Astrocyte (in vitro differentiated cells and primary cell): Measurements from ENCODE around the gene MBNL2. TPM values are rescaled to one million over a fixed set of nuclear protein-coding genes. Genes with fewer than 3 reads are reported as not detected.

ENCODE experiments used
- DNase-seq: peaks from one replicate; pipeline ENCODE4 v3.0.0-alpha.2; 2010; ENCODE audit warnings: low read depth
- FAIRE-seq: peaks from 2 replicates; lab custom pipeline; 2011; peaks lifted over from hg19 to GRCh38; lab: Jason Lieb, UNC
- H2AFZ ChIP-seq: 2 replicates; pipeline ENCODE4 v1.6.0; 2012; ENCODE audit warnings: low read depth, low read length, inconsistent platforms
- H3K27ac ChIP-seq: 2 replicates; pipeline ENCODE4 v1.5.1; 2011; ENCODE audit warnings: low read depth, low read length, inconsistent platforms
- H3K27me3 ChIP-seq: 2 replicates; pipeline ENCODE4 v1.6.0; 2011; ENCODE audit warnings: low read length, inconsistent platforms; ENCODE audit not compliant: insufficient read depth
- H3K36me3 ChIP-seq: 2 replicates; pipeline ENCODE4 v1.5.1; 2011; ENCODE audit warnings: low read length, inconsistent platforms; ENCODE audit not compliant: insufficient read depth
- H3K4me1 ChIP-seq: 2 replicates; pipeline ENCODE4 v1.5.1; 2011; ENCODE audit warnings: low read length, inconsistent platforms; ENCODE audit not compliant: insufficient read depth
- H3K4me2 ChIP-seq: 2 replicates; pipeline ENCODE4 v1.6.0; 2012; ENCODE audit warnings: low read length, inconsistent platforms
- H3K4me3 ChIP-seq: 2 replicates; pipeline ENCODE4 v1.5.1; 2011; ENCODE audit warnings: low read depth, mild to moderate bottlenecking, low read length, inconsistent platforms; ENCODE audit not compliant: insufficient read depth
- H3K79me2 ChIP-seq: 2 replicates; pipeline ENCODE4 v1.6.0; 2012; ENCODE audit warnings: mild to moderate bottlenecking, low read length, inconsistent platforms; ENCODE audit not compliant: insufficient read depth
- H3K9ac ChIP-seq: 2 replicates; pipeline ENCODE4 v1.6.0; 2012; ENCODE audit warnings: mild to moderate bottlenecking, low read length, inconsistent platforms
- H3K9me3 ChIP-seq: 2 replicates; pipeline ENCODE4 v1.5.1; 2012; ENCODE audit warnings: low read depth, mild to moderate bottlenecking, low read length, inconsistent platforms; ENCODE audit not compliant: insufficient read depth
- H4K20me1 ChIP-seq: 2 replicates; pipeline ENCODE4 v1.6.0; 2012; ENCODE audit warnings: low read length, inconsistent platforms; ENCODE audit not compliant: insufficient read depth
- H3K27ac Mint-ChIP-seq: one replicate; pipeline ENCODE4 v1.8.0; 2021; ENCODE audit warnings: mild to moderate bottlenecking, mixed read lengths; ENCODE audit not compliant: unreplicated experiment
- H3K27me3 Mint-ChIP-seq: one replicate; pipeline ENCODE4 v1.8.0; 2021; ENCODE audit warnings: low read depth, mixed read lengths; ENCODE audit not compliant: unreplicated experiment
- H3K36me3 Mint-ChIP-seq: one replicate; pipeline ENCODE4 v1.8.0; 2021; ENCODE audit warnings: low read depth, mixed read lengths; ENCODE audit not compliant: unreplicated experiment
- H3K4me1 Mint-ChIP-seq: one replicate; pipeline ENCODE4 v1.8.0; 2021; ENCODE audit warnings: low read depth, mixed read lengths; ENCODE audit not compliant: unreplicated experiment
- H3K4me3 Mint-ChIP-seq: one replicate; pipeline ENCODE4 v1.8.0; 2021; ENCODE audit warnings: mild to moderate bottlenecking, moderate library complexity, mixed read lengths; ENCODE audit not compliant: unreplicated experiment
- H3K9me3 Mint-ChIP-seq: one replicate; pipeline ENCODE4 v1.8.0; 2021; ENCODE audit warnings: mild to moderate bottlenecking, mixed read lengths; ENCODE audit not compliant: unreplicated experiment
- CTCF ChIP-seq: IDR thresholded peaks from 2 replicates; pipeline ENCODE4 v1.5.1; 2011; ENCODE audit warnings: low read depth, mild to moderate bottlenecking, inconsistent platforms, low read length, moderate library complexity; ENCODE audit not compliant: insufficient read depth
- EZH2 ChIP-seq: IDR thresholded peaks from 2 replicates; pipeline ENCODE4 v1.6.1; 2012; ENCODE audit warnings: mild to moderate bottlenecking, low read length, inconsistent platforms; ENCODE audit not compliant: insufficient read depth
- total RNA-seq: library from RNA; stranded (reverse); gene quantifications from 2 replicates; pipeline ENCODE4 v1.2.1, GENCODE V29; 2021

Gene MBNL2
- total RNA-seq, 1 donor from 2014 or later, result 66.5 TPM

DNA sequence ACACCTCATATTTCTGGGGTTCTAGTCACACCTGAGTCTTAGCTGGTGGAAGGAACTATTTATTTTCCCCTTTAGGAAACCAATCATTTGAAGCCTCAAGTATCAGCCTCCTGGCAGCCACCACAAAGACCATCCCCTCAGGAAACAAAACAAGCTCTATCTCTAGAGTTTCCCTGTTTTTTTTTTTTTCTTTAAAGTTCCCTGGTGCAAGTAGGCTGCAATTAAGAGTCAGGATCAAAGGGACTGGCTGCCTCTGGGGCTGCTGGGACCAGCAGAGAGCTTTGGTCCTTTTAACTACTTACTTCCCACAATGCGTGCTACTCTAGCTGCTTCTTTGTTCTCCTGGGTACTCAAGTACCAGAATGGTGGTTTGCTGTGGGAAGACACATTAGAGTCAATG lies 11.4 kb downstream of the MBNL2 start:
- TF ChIP-seq CTCF (no peak), EZH2 (no peak)
- H3K79me2 ChIP-seq, result peaks cover 98% of the 10 kb centered on the region
- FAIRE-seq (no peak), DNase-seq (no peak)
- no peaks in the 10 kb centered on the region for H3K36me3 ChIP-seq
- no peak overlapping the region for H2AFZ ChIP-seq
- Mint-ChIP-seq H3K27ac (no peak overlapping the region), H3K4me1 (peaks cover 14% of the 10 kb centered on the region), H3K36me3 (peaks cover 19% of the 10 kb centered on the region), H3K9me3 (peaks cover 2% of the 10 kb centered on the region), H3K27me3 (no peaks in the 10 kb centered on the region), H3K4me3 (no peak overlapping the region)
- H3K27me3 ChIP-seq, result no peaks in the 10 kb centered on the region
- H3K4me1 ChIP-seq, result peaks cover 23% of the 10 kb centered on the region
- H4K20me1 ChIP-seq, result peaks cover 92% of the 10 kb centered on the region
- H3K9me3 ChIP-seq, result no peaks in the 10 kb centered on the region
- no peak overlapping the region for H3K9ac ChIP-seq
- no peak overlapping the region for H3K27ac ChIP-seq
- no peak overlapping the region for H3K4me2 ChIP-seq
- H3K4me3 ChIP-seq, result no peak overlapping the region

- TF ChIP-seq EZH2 (no peak), CTCF (no peak)
These were observed 12.1 kb downstream of the MBNL2 start for GRCh38 chr13:97234236-97234635.

DNA sequence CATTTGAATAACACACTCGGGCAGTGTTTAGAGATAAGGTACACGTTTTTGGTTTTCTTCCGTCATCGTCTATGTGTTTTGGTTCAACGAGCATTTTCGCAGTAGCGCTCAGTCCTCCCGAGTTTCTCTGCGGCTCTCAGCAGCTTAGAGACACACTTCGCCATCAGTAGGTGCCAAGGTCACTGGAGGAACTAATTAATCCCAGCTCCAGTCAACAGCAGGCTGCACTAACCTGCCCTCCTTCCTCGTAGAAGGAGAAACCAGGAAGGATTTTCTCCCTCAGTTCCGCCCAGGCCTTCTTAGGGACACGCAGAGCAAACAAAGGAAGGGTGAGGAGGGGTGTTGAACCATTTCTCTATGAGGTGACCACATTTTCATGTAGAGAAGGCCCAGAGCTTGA lies 12.6 kb downstream of the MBNL2 start:
- Histone ChIP-seq H4K20me1 (peaks cover 96% of the 10 kb centered on the region), H3K9ac (no peak overlapping the region), H3K4me2 (no peak overlapping the region), H3K79me2 (peaks cover 98% of the 10 kb centered on the region), H3K9me3 (no peaks in the 10 kb centered on the region), H3K4me3 (no peak overlapping the region), H3K27ac (no peak overlapping the region), H2AFZ (no peak overlapping the region), H3K36me3 (no peaks in the 10 kb centered on the region), H3K4me1 (peaks cover 12% of the 10 kb centered on the region), H3K27me3 (no peaks in the 10 kb centered on the region)
- peaks cover 21% of the 10 kb centered on the region for H3K36me3 Mint-ChIP-seq
- TF ChIP-seq EZH2, result no peak
- TF ChIP-seq CTCF, result no peak
- no peak overlapping the region for H3K4me3 Mint-ChIP-seq
- H3K4me1 Mint-ChIP-seq, result peaks cover 21% of the 10 kb centered on the region
- H3K27me3 Mint-ChIP-seq, result no peaks in the 10 kb centered on the region
- H3K9me3 Mint-ChIP-seq, result peaks cover 2% of the 10 kb centered on the region
- DNase-seq, result no peak
- no peak overlapping the region for H3K27ac Mint-ChIP-seq
- FAIRE-seq, result no peak

More at GRCh38 chr13:97234236-97234635, 12.1 kb downstream of the MBNL2 start:
- H3K9me3 ChIP-seq, result no peaks in the 10 kb centered on the region
- H3K4me1 ChIP-seq, result peaks cover 17% of the 10 kb centered on the region
- H3K27ac ChIP-seq, result no peak overlapping the region
- H3K27me3 ChIP-seq, result no peaks in the 10 kb centered on the region
- H3K79me2 ChIP-seq, result peaks cover 98% of the 10 kb centered on the region
- no peaks in the 10 kb centered on the region for H3K36me3 ChIP-seq
- peaks cover 96% of the 10 kb centered on the region for H4K20me1 ChIP-seq
- no peak for DNase-seq
- peaks cover 21% of the 10 kb centered on the region for H3K36me3 Mint-ChIP-seq
- H2AFZ ChIP-seq, result no peak overlapping the region
- no peak overlapping the region for H3K4me3 ChIP-seq
- H3K4me2 ChIP-seq, result no peak overlapping the region
- no peak overlapping the region for H3K4me3 Mint-ChIP-seq
- no peak overlapping the region for H3K27ac Mint-ChIP-seq
- H3K4me1 Mint-ChIP-seq, result peaks cover 19% of the 10 kb centered on the region
- no peak overlapping the region for H3K9ac ChIP-seq
- no peak for FAIRE-seq
- H3K27me3 Mint-ChIP-seq, result no peaks in the 10 kb centered on the region
- H3K9me3 Mint-ChIP-seq, result peaks cover 2% of the 10 kb centered on the region
